GM21825 (cell line): ENCODE results near the gene HOPX.
"Not testable (repeated sequence)": the region's sequence is repeated elsewhere in the genome, so short reads cannot be mapped to it uniquely, and the experiment has no call there.

Experiments
- ATAC-seq: cut with Tn5 transposase; IDR thresholded peaks from one replicate; pipeline ENCODE4 v1.9.1; 2021; ENCODE audit warnings: mild to moderate bottlenecking, moderate library complexity; ENCODE audit not compliant: unreplicated experiment

HOPX gene

GRCh38 chr4:56630876-56631666 is 50.0 kb downstream of the HOPX start:
- no peak for ATAC-seq

GRCh38 chr4:56628592-56628991 is 52.5 kb downstream of the HOPX start:
- no peak for ATAC-seq

- ATAC-seq: no peak
Observed at GRCh38 chr4:56627985-56628384, 53.1 kb downstream of the HOPX start.

- no peak for ATAC-seq
Observed at GRCh38 chr4:56627375-56627774, 53.7 kb downstream of the HOPX start.

- ATAC-seq: no peak
Observed at GRCh38 chr4:56626963-56627362, 54.1 kb downstream of the HOPX start.

- ATAC-seq: no peak
Observed at GRCh38 chr4:56626420-56626819, 54.7 kb downstream of the HOPX start.

GRCh38 chr4:56622176-56622575 is 58.9 kb downstream of the HOPX start:
- ATAC-seq: no peak

- no peak for ATAC-seq
Observed at GRCh38 chr4:56619816-56620215, 61.3 kb downstream of the HOPX start.

GRCh38 chr4:56619160-56619559 is 61.9 kb downstream of the HOPX start:
- no peak for ATAC-seq

GRCh38 chr4:56618734-56619133 is 62.4 kb downstream of the HOPX start:
- no peak for ATAC-seq

GRCh38 chr4:56613101-56613862 is 67.8 kb downstream of the HOPX start:
- no peak for ATAC-seq

- ATAC-seq: no peak
Observed at GRCh38 chr4:56612282-56612681, 68.8 kb downstream of the HOPX start.

GRCh38 chr4:56611501-56611900 is 69.6 kb downstream of the HOPX start:
- ATAC-seq: no peak

GRCh38 chr4:56610170-56610569 is 70.9 kb downstream of the HOPX start:
- not testable (repeated sequence) for ATAC-seq

GRCh38 chr4:56607926-56608325 is 73.2 kb downstream of the HOPX start:
- ATAC-seq: no peak

- no peak for ATAC-seq
Observed at GRCh38 chr4:56606385-56606784, 74.7 kb downstream of the HOPX start.

- not testable (repeated sequence) for ATAC-seq
Observed at GRCh38 chr4:56605464-56605863, 75.6 kb downstream of the HOPX start.

- ATAC-seq: no peak
Observed at GRCh38 chr4:56603297-56603696, 77.8 kb downstream of the HOPX start.
